Kidney (tissue), 14 donors: ENCODE measurements around the gene KDM6B. TPM values are rescaled to one million over a fixed set of nuclear protein-coding genes. Genes with fewer than 3 reads are reported as not detected.

ENCODE experiments used
- DNase-seq, 5 donors: peaks; one replicate each; pipeline ENCODE4 v3.0.0-alpha.2; 2013 to 2020
- FAIRE-seq: peaks from 2 replicates; lab custom pipeline; 2012; peaks lifted over from hg19 to GRCh38; lab: Jason Lieb, UNC
- H3K27ac ChIP-seq, 2 donors: one replicate each; pipeline ENCODE4 v1.7.0; 2013; ENCODE audit warnings: low read depth in 2 of 2, low read length in 2 of 2, inconsistent platforms in 1 of 2
- H3K27me3 ChIP-seq: one replicate; pipeline ENCODE4 v1.7.1; 2013; ENCODE audit warnings: low read length, inconsistent platforms; ENCODE audit not compliant: control insufficient read depth, insufficient read depth
- H3K36me3 ChIP-seq, 3 donors: one replicate each; pipeline versions ENCODE4 v1.7.0 to v1.7.1; 2013; ENCODE audit warnings: low read length in 3 of 3, control low read depth in 1 of 3, inconsistent platforms in 1 of 3; ENCODE audit not compliant: insufficient read depth in 3 of 3, control insufficient read depth in 2 of 3
- H3K4me1 ChIP-seq, 3 donors: one replicate each; pipeline versions ENCODE4 v1.7.0 to v1.7.1; 2013; ENCODE audit warnings: low read length in 3 of 3, inconsistent platforms in 1 of 3, low read depth in 1 of 3; ENCODE audit not compliant: control insufficient read depth in 2 of 3, insufficient read depth in 2 of 3
- H3K4me3 ChIP-seq, 3 donors: one replicate each; pipeline versions ENCODE4 v1.7.0 to v1.8.1; 2013; ENCODE audit warnings: low read length in 3 of 3, control low read depth in 1 of 3, inconsistent platforms in 1 of 3
- H3K9ac ChIP-seq, 3 donors: one replicate each; pipeline versions ENCODE4 v1.7.0 to v1.7.1; 2013; ENCODE audit warnings: low read length in 3 of 3, control low read depth in 1 of 3, inconsistent platforms in 1 of 3
- H3K9me3 ChIP-seq, 3 donors: one replicate each; pipeline versions ENCODE4 v1.7.0 to v1.7.1; 2013; ENCODE audit warnings: low read length in 3 of 3, control low read depth in 1 of 3, inconsistent platforms in 1 of 3; ENCODE audit not compliant: control insufficient read depth in 2 of 3, insufficient read depth in 1 of 3
- intact Hi-C: fragments of 100-400 bp; cut with DNase I; formaldehyde crosslinking; loops from one replicate; pipeline ENCODE4 v1.11.1; 2022
- polyA plus RNA-seq: library from polyadenylated mRNA; stranded (reverse); fragments of 350-450 nt; fragmentation: Illumina TruSeq; extraction: RNeasy Lipid Tissue Mini Kit (QIAGEN cat#74804); gene quantifications from one replicate; pipeline ENCODE4 v1.2.3, GENCODE V29; 2014; ENCODE audit warnings: low read depth, low replicate concordance; ENCODE audit not compliant: insufficient read depth
- total RNA-seq: library from RNA; stranded (reverse); fragmentation: NEBNext Ultra II Directional; extraction: Animal tissue kit (Norgen Biotek cat#: 25700); gene quantifications from one replicate; pipeline ENCODE4 v1.2.1, GENCODE V29; 2021
- TF ChIP-seq, protein P1 (sequence below): IDR thresholded peaks from 3 replicates; pipeline ENCODE4 v1.5.1; 2012; ENCODE audit warnings: mild to moderate bottlenecking, moderate library complexity, borderline replicate concordance; ENCODE audit not compliant: insufficient read depth; ENCODE audit errors: extremely low read depth
- donor health status: control.
- donor health status: control.
- donor health status: control.
- donor health status: control.
- donor health status: control.
- donor health status: DM: yes; HTN: yes; CAD: no.
- donor health status: Normal renal cell carcinoma (clear cell type).

KDM6B gene
- total and polyA plus RNA-seq, 2 donors from 2014 or later: 3.9 to 32.3 TPM

DNA sequence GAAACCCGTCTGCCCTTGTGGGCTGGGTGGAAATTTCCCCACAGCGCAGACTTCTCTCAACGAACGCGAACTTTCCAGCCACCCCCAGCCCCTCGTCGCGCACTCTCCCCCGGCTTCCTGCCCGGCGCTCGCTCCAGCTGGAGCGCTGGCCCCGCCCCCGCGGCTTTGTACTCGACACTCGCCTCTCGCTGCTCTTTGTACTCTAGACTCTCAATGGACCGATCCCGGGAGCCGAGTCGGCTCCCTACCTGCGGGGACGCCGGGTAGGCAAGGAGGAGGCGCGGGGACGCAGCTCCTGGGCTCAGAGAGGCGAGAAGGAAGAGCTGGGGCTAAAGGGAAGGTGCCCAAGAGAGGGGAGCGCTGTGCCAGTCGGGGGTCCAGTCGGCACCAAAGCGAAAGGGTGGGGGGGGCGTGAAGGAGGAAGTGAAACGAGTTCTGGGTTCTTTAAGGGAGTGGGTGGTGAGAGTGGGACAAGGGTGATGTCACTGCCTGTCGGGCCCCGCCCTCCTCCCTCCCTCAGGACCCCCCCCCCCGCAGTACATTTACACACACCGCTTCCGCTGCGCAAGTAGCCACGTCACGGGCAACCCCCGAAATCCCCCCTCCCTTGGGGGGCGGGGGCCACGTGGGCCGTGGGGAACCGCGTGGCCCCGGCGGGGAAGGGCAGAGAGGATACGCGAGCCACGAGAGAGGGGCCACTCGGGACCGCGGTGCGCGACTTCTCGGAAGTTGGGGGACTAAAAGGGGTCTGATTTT is 9.7 kb downstream of the KDM6B start:
- H3K4me1 ChIP-seq: peaks cover 7 to 34% (median 13%) of the 10 kb centered on the region in 3 donors
- TF ChIP-seq, protein P1, sequence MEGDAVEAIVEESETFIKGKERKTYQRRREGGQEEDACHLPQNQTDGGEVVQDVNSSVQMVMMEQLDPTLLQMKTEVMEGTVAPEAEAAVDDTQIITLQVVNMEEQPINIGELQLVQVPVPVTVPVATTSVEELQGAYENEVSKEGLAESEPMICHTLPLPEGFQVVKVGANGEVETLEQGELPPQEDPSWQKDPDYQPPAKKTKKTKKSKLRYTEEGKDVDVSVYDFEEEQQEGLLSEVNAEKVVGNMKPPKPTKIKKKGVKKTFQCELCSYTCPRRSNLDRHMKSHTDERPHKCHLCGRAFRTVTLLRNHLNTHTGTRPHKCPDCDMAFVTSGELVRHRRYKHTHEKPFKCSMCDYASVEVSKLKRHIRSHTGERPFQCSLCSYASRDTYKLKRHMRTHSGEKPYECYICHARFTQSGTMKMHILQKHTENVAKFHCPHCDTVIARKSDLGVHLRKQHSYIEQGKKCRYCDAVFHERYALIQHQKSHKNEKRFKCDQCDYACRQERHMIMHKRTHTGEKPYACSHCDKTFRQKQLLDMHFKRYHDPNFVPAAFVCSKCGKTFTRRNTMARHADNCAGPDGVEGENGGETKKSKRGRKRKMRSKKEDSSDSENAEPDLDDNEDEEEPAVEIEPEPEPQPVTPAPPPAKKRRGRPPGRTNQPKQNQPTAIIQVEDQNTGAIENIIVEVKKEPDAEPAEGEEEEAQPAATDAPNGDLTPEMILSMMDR: no peak
- DNase-seq (peak; percentile 85 to 95 (median 92)), FAIRE-seq (no peak)
- intact Hi-C loops: no loop called here
- H3K9ac ChIP-seq: peak overlapping the region; percentile 69 to 99 (median 83)
- no peaks in the 10 kb centered on the region for H3K9me3 ChIP-seq
- peak overlapping the region; percentile 97 to 99 for H3K27ac ChIP-seq
- no peaks in the 10 kb centered on the region for H3K27me3 ChIP-seq
- H3K4me3 ChIP-seq: peak overlapping the region; percentile 75 to 94 (median 84)
- H3K36me3 ChIP-seq: peaks cover 0 to 12% (median 3%) of the 10 kb centered on the region in 3 donors

DNA sequence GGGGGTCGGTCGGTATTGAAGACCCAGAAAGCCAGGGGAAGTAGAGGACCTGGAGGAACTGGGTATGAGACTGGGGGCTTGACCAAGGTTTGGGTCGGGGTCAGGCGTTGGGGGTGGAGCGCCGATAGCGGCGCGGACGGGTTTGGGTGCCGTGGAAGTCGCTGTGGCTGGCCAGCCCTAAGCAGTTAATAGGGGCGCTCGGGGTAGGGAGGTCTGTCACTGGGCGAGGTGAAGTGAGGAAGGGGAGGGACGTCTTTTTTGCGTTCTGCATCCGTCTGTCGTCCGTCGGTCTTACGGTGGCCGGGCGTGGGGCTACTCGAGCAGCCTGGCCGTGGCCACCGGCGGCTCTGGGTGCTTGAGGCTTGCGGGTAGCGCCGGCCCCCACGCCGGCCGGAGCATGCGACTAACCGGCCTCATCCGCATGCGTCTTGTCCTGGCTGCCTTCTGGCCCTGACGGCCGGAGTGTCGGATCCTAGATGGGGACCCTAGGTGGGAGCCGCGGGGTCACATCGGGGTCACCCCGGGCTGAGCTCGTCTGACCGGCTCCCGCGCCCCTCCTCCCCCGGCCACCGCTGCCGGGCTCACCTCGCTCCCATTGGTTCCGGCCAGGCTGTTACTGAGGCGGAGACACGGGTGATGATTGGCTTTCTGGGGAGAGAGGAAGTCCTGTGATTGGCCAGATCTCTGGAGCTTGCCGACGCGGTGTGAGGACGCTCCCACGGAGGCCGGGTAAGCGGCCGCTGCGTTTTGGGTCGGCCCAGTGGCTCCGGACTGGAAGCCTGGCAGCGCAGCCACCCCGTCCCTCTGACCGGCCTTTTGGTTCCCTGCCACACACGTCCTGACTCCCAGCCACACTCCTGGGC is 10.5 kb downstream of the KDM6B start:
- TF ChIP-seq, protein P1: no peak
- Histone ChIP-seq H3K4me1 (peaks cover 7 to 25% (median 8%) of the 10 kb centered on the region in 3 donors), H3K4me3 (peak overlapping the region; percentile 75 to 94 (median 84)), H3K9ac (peak overlapping the region; percentile 53 to 99 (median 83)), H3K36me3 (peaks cover 0 to 12% (median 9%) of the 10 kb centered on the region in 3 donors), H3K27me3 (no peaks in the 10 kb centered on the region), H3K27ac (peak overlapping the region; percentile 97 to 99), H3K9me3 (no peaks in the 10 kb centered on the region)
- peak; percentile 92 to 97 (median 96) for DNase-seq
- FAIRE-seq: peak; percentile 84
- intact Hi-C loops: no loop called here

DNA sequence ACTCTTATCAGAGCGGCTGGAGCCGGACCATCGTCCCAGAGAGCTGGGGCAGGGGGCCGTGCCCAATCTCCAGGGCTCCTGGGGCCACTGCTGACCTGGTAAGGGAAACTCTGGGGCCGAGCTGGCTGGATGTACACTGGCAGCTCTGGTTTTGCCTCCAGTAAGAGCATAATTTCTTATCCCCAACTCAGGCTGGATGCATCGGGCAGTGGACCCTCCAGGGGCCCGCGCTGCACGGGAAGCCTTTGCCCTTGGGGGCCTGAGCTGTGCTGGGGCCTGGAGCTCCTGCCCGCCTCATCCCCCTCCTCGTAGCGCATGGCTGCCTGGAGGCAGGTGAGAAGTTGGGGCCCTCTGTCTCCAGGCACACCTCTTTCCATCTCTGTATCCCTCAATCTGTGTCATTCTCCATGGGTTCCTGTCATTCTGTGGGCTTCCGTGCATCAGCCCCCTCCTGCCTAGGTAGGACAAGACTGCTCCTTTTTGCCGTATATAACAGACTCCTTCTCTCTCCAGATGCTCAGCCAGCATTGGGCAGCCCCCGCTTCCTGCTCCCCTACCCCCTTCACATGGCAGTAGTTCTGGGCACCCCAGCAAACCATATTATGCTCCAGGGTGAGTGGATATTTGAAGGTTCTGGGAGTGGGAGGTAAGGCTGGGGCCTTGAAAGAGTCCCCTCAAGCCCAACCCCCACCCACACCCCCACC is 11.5 kb downstream of the KDM6B start:
- DNase-seq (peak in 1 of 5 donors; percentile 62), FAIRE-seq (no peak)
- TF ChIP-seq, protein P1: no peak
- peak overlapping the region in 1 of 3 donors; percentile 58 for H3K9ac ChIP-seq
- H3K27me3 ChIP-seq: no peaks in the 10 kb centered on the region
- peaks cover 7 to 21% (median 8%) of the 10 kb centered on the region in 3 donors for H3K4me1 ChIP-seq
- intact Hi-C loops: no loop called here
- H3K27ac ChIP-seq: peak overlapping the region; percentile 97 to 99
- H3K9me3 ChIP-seq: no peaks in the 10 kb centered on the region
- H3K4me3 ChIP-seq: peak overlapping the region in 1 of 3 donors; percentile 94
- H3K36me3 ChIP-seq: peaks cover 0 to 19% (median 17%) of the 10 kb centered on the region in 3 donors
